K562 (cell line): Measurements from ENCODE around the gene LDAH. TPM values are rescaled to one million over a fixed set of nuclear protein-coding genes. Genes with fewer than 3 reads are reported as not detected.
A peak's percentile ranks its signal among the peaks of the same experiment; 100 is the strongest.

Experiments
- C11orf30 ChIP-seq: fragments of 450-650 bp; IDR thresholded peaks from 2 replicates; pipeline ENCODE4 v1.6.1; 2016; ENCODE audit warnings: low read depth, mild to moderate bottlenecking
- HMGN3 ChIP-seq: IDR thresholded peaks from 2 replicates; pipeline ENCODE4 v1.6.1; 2011; ENCODE audit warnings: borderline replicate concordance, low read depth, mild to moderate bottlenecking, mixed read lengths, low read length; ENCODE audit not compliant: insufficient read length; ENCODE audit errors: extremely low read depth
- MAFG ChIP-seq: fragments of 450-650 bp; conservative IDR thresholded peaks from 2 replicates; pipeline ENCODE4 v1.6.1; 2016; ENCODE audit warnings: missing genetic modification characterization, missing compliant biosample characterization
- SMARCC2 ChIP-seq: fragments of 450-650 bp; IDR thresholded peaks from 2 replicates; pipeline ENCODE4 v1.6.1; 2017; ENCODE audit warnings: antibody characterized with exemption, moderate library complexity, mild to moderate bottlenecking, low read depth
- SRSF3 ChIP-seq: fragments of 200-400 bp; formaldehyde crosslinking; IDR thresholded peaks from 2 replicates; pipeline ENCODE4 v1.6.1; 2016; ENCODE audit warnings: mild to moderate bottlenecking, low read length, moderate library complexity; ENCODE audit not compliant: insufficient read depth
- ZBTB26 ChIP-seq: fragments of 450-650 bp; formaldehyde crosslinking; IDR thresholded peaks from 2 replicates; pipeline ENCODE4 v1.4.0; 2022; ENCODE audit warnings: missing genetic modification characterization
- ZMIZ1 ChIP-seq, 2 experiments: fragments of 150-350 bp in 1 of 2; IDR thresholded peaks; 2 replicates each; pipeline ENCODE4 v1.6.1; 2012 to 2016; ENCODE audit warnings: low read depth in 2 of 2, low read length in 2 of 2, mild to moderate bottlenecking in 1 of 2, moderate library complexity in 1 of 2
- ZNF316 ChIP-seq: fragments of 450-650 bp; IDR thresholded peaks from 2 replicates; pipeline ENCODE4 v1.6.1; 2016
- polyA plus RNA-seq, 8 experiments: library from polyadenylated mRNA; depleted of rRNA in 4 of 8; stranded (reverse) in 5 of 8; unstranded in 3 of 8; fragments of >200 nt; fragmentation: Nextera tagmentation in 2 of 8; fragmentation: Illumina TruSeq in 1 of 8; extraction: Ambion mirVana in 2 of 8; extraction: Trizol in 1 of 8; gene quantifications; 2 replicates each; pipeline versions ENCODE4 v1.2.1 to v1.2.3, GENCODE V29; 2011 to 2014; ENCODE audit warnings: inconsistent platforms in 1 of 8, missing spikeins in 1 of 8
- total RNA-seq, 7 experiments: library from RNA; depleted of rRNA in 6 of 7; stranded (reverse); fragments of >200 nt in 6 of 7; fragmentation: Illumina TruSeq in 2 of 7; extraction: Trizol in 2 of 7; gene quantifications; 2 replicates each; pipeline versions ENCODE4 v1.2.1 to v1.2.3, GENCODE V29; 2011 to 2021; ENCODE audit warnings: low replicate concordance in 1 of 7

Gene LDAH
- total and polyA plus RNA-seq, 9 of the 15 experiments (the other 6 are each of a cell fraction or from before 2014, with no cell fraction given): 22.3 to 60.1 (median 40.0) TPM

- TF ChIP-seq ZMIZ1 (IDR thresholded peaks at IDR 0.05; ENCODE audit: low read depth in 2 of 2, low read length in 2 of 2) (no peak), ZBTB26 (CRISPR knock-in tag) (no peak), HMGN3 (no peak), MAFG (tag) (peak; percentile 61), SRSF3 (no peak), ZNF316 (peak; percentile 87), C11orf30 (peak; percentile 77; the same call in 1 of the 2 replicates), SMARCC2 (no peak)
Observed at GRCh38 chr2:20651731-20652099, 171.2 kb downstream of the LDAH start (continued).
